GM11168 (cell line): ENCODE results near the gene BRINP1.
"Not testable (repeated sequence)": the region's sequence is repeated elsewhere in the genome, so short reads cannot be mapped to it uniquely, and the experiment has no call there.

Experiments
- in situ Hi-C: fragments of 300-500 bp; cut with MboI; formaldehyde crosslinking; loops from one replicate; pipeline ENCODE4 v1.12.0; 2022; ENCODE audit warnings: low sequenced_read_pairs; ENCODE audit not compliant: unreplicated experiment

The BRINP1 gene

GRCh38 chr9:119218293-119218692 is 150.9 kb downstream of the BRINP1 start:
- in situ Hi-C loops = no loop called here

GRCh38 chr9:119216651-119217331 is 152.4 kb downstream of the BRINP1 start:
- in situ Hi-C loops = no loop called here

- in situ Hi-C loops = no loop called here
Measured at GRCh38 chr9:119215651-119216050, 153.6 kb downstream of the BRINP1 start.

GRCh38 chr9:119213471-119213870 is 155.8 kb downstream of the BRINP1 start:
- in situ Hi-C loops = no loop called here

- in situ Hi-C loops = no loop called here
Measured at GRCh38 chr9:119197893-119198607, 171.2 kb downstream of the BRINP1 start.

GRCh38 chr9:119195521-119195920 is 173.7 kb downstream of the BRINP1 start:
- in situ Hi-C loops = no loop called here

GRCh38 chr9:119185298-119185697 is 183.9 kb downstream of the BRINP1 start:
- in situ Hi-C loops = no loop called here

- in situ Hi-C loops = no loop called here
Measured at GRCh38 chr9:119184265-119184936, 184.8 kb downstream of the BRINP1 start.

- in situ Hi-C loops = no loop called here
Measured at GRCh38 chr9:119181561-119181960, 187.7 kb downstream of the BRINP1 start.

GRCh38 chr9:119180897-119181296 is 188.3 kb downstream of the BRINP1 start:
- in situ Hi-C loops = no loop called here

- in situ Hi-C loops = no loop called here
Measured at GRCh38 chr9:119179701-119180100, 189.5 kb downstream of the BRINP1 start.

- in situ Hi-C loops = no loop called here
Measured at GRCh38 chr9:119177196-119177595, 192.0 kb downstream of the BRINP1 start.

GRCh38 chr9:119175581-119175980 is 193.7 kb downstream of the BRINP1 start:
- in situ Hi-C loops = no loop called here

- in situ Hi-C loops = not testable (repeated sequence)
Measured at GRCh38 chr9:119169222-119169621, 200.0 kb downstream of the BRINP1 start.

GRCh38 chr9:119167876-119168275 is 201.4 kb downstream of the BRINP1 start:
- in situ Hi-C loops = no loop called here

- in situ Hi-C loops = no loop called here
Measured at GRCh38 chr9:119167267-119167666, 202.0 kb downstream of the BRINP1 start.

- in situ Hi-C loops = no loop called here
Measured at GRCh38 chr9:119166096-119166495, 203.1 kb downstream of the BRINP1 start.

GRCh38 chr9:119165131-119165530 is 204.1 kb downstream of the BRINP1 start:
- in situ Hi-C loops = no loop called here

GRCh38 chr9:119164716-119165115 is 204.5 kb downstream of the BRINP1 start:
- in situ Hi-C loops = no loop called here

GRCh38 chr9:119160551-119160950 is 208.7 kb downstream of the BRINP1 start:
- in situ Hi-C loops = no loop called here

GRCh38 chr9:119159386-119159785 is 209.8 kb downstream of the BRINP1 start:
- in situ Hi-C loops = no loop called here
